HG03280 (cell line): ENCODE measurements around the gene SLC20A1.
"Not testable (repeated sequence)": the region's sequence is repeated elsewhere in the genome, so short reads cannot be mapped to it uniquely, and the experiment has no call there.

Source experiments
- ATAC-seq: cut with Tn5 transposase; IDR thresholded peaks from one replicate; pipeline ENCODE4 v1.9.1; 2021; ENCODE audit warnings: mild to moderate bottlenecking, moderate library complexity; ENCODE audit not compliant: unreplicated experiment

SLC20A1 gene, protein sequence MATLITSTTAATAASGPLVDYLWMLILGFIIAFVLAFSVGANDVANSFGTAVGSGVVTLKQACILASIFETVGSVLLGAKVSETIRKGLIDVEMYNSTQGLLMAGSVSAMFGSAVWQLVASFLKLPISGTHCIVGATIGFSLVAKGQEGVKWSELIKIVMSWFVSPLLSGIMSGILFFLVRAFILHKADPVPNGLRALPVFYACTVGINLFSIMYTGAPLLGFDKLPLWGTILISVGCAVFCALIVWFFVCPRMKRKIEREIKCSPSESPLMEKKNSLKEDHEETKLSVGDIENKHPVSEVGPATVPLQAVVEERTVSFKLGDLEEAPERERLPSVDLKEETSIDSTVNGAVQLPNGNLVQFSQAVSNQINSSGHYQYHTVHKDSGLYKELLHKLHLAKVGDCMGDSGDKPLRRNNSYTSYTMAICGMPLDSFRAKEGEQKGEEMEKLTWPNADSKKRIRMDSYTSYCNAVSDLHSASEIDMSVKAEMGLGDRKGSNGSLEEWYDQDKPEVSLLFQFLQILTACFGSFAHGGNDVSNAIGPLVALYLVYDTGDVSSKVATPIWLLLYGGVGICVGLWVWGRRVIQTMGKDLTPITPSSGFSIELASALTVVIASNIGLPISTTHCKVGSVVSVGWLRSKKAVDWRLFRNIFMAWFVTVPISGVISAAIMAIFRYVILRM

DNA sequence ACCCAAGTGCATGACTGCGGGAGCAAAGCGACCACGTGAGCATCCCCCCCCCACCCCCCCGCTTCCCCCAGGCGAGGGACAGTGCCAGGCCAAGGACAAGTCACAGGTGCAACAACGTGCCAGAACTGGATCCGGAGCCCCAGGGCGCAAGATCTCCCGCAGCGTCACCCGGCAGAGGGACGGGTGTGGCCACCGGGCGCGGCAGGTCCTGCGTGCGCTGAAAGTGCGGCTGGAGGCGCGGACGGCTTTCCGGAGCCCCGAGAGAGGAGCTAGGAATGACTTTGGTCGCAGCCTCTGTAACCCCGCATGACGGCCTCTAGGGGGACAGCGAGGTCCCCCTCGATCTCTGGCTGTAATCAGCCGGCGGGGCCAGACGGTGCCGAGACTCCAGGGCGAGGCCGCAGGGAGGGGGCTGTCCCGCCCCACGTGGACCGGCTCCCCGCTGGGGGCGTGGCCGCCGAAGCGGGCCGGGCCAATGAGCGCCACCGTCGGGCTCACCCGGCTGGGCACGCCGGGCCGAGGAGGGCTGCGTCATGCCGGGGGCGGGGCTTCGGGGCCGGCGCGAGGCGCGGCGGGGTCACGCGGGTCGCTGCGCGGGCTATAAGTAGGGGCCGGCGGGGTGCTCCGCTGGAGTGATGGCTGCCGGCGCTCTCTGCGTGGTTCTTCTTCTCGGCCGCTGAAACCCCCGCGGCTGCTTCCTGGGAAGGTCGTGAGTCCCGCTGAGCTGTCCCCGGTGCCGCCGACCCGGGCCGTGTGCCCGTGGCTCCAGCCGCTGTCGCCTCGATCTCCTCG lies at the start of gene SLC20A1:
TSS of gene SLC20A1 (plus strand) at position 630 of the 792 bp plus-strand sequence. CDS start 890 bp downstream, outside the sequence.
- ATAC-seq, result peak; percentile 89

- ATAC-seq, result no peak
Observed at GRCh38 chr2:112597537-112598322, 48.0 kb upstream of the SLC20A1 start.

DNA sequence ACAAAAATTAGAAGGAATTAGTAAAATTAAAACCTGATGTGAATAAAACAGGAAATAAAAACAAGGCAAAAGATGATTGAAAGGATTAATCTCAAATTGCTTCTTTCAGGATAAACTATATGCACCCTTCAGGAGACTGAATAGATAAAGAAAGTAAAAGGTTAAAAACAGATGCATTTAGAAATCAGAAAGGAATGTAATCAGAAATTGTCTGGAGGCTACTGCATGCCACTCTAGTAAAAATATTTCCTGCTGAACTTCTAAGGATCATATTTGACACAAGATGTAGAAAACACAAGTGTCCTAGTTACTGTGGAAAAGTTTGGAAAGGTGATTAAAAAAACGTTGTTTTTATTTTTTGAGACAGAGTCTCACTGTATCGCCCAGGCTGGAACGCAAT lies 45.1 kb upstream of the SLC20A1 start:
- ATAC-seq, result no peak

DNA sequence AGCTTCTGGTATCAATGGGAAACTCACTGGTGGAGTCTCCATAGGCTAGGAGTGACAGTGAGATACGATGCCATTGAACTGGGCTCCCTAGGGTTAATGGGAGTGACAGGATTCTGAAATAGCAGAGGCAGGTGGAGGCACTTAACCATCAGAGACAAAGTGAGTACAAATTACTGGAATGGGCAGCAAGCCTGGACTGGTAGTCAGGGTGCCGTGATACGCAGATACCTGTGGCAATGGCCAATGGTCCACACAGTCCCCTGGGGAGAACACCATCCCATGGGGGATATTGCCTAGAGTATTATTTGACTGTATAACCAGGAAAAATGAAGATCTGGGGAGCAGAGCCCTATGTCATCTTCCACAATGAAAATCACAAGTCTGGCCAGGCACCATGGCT lies 44.0 kb upstream of the SLC20A1 start:
- ATAC-seq, result no peak

GRCh38 chr2:112602917-112603316 lies 42.8 kb upstream of the SLC20A1 start:
- no peak for ATAC-seq

DNA sequence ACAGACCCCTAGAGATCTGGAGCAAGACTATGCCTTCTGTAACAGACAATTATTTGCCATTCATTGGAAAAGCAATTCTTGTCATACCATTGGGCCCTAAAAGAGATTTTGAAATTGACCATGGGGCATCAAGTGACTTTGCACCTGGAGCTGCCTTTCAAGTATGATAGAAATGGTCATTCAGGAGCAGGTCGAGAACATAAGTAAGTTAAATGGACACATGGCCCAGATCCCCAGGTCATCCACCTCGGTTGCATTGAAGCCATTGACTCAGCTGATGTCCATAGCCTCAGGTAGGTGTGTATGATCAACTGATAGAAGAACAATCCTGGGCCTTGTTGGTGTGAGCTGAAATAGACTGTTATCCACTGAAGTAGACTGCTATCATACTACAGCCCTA lies 42.0 kb upstream of the SLC20A1 start:
- no peak for ATAC-seq

GRCh38 chr2:112604952-112605351 lies 40.8 kb upstream of the SLC20A1 start:
- no peak for ATAC-seq

DNA sequence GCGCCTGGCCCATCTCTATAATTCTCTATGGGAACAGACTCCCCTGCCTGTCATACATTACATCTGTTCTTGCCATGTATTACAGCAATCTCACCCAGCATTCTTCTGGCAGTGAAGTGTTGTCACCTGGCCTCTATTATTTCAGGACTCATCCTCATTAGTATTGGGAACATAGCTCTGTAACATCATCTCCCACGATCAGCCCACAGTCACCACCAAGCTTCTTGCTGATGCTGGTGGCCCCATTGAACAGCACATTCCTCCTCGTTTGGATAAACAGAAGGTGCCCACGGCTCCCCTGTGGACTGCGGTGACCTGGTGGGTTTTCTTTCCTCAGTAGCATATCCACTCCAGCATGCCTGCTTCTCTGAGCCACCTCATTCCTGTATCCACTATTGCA lies 39.8 kb upstream of the SLC20A1 start:
- ATAC-seq, result no peak

DNA sequence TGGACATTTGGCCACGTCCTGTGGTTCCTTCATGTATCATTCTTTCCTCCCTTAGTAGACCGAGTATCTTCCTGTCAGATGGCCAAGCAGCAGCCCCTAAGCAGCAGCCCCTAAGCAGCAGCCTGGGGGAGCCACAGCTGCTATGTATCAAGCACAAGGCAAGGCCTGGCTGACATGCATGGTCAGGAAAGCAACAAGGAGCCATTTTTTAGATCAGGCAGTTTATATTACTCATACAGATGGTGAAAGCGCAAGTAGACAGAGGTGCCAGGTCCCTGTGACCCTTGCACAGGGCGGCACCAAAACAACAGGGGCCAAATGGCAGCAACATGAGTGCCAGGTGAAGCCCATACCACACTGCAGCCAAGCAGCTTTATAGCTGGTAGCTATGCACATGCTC lies 39.2 kb upstream of the SLC20A1 start:
- ATAC-seq, result no peak

- no peak for ATAC-seq
Observed at GRCh38 chr2:112607680-112608438, 37.9 kb upstream of the SLC20A1 start.

- ATAC-seq, result not testable (repeated sequence)
Observed at GRCh38 chr2:112609320-112609719, 36.4 kb upstream of the SLC20A1 start.

- ATAC-seq, result not testable (repeated sequence)
Observed at GRCh38 chr2:112612283-112612682, 33.5 kb upstream of the SLC20A1 start.

DNA sequence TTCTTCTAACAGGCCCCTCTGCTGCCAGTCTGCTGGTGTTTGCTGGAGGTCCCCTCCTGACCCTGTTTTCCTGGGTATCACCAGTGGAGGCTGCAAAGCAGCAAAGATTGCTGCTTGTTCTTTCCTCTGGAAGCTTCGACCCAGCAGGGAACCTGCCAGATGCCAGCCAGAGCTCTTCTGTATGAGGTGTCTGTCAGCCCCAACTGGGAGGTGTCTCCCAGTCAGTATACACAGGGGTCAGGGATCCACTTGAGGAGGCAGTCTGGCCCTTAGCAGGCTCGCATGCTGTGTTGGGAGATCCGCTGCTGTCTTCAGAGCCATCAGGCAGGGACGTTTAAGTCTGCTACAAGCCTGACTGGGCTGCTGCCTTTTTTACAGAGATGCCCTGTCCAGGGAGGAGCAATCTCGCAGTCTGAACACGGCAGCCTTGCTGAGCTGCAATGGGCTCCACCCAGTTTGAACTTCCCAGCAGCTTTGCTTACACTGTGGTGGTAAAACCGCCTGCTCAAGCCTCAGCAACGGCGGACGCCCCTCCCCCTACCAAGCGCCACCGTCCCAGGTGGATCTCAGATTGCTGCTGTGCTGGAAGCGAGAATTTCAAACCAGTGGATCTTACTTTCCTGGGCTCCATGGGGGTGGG lies 31.4 kb upstream of the SLC20A1 start:
- no peak for ATAC-seq

DNA sequence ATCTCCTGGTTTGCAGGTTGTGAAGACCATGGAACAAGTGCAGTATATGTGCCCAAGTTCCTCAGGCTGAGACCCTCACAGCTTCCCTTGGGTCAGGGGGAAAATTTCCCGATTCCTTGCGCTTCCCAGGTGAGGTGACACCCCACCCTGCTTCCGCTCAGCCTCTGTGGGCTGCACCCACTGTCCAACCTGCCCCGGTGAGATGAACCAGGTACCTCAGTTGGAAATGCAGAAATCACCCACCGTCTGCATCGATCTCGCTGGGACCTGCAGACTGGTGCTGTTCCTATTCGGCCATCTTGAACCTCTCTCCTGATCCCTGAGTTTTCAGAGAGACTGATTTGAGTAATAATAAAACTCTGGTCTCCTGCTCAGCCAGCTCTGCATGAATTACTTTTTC lies 30.7 kb upstream of the SLC20A1 start:
- no peak for ATAC-seq

DNA sequence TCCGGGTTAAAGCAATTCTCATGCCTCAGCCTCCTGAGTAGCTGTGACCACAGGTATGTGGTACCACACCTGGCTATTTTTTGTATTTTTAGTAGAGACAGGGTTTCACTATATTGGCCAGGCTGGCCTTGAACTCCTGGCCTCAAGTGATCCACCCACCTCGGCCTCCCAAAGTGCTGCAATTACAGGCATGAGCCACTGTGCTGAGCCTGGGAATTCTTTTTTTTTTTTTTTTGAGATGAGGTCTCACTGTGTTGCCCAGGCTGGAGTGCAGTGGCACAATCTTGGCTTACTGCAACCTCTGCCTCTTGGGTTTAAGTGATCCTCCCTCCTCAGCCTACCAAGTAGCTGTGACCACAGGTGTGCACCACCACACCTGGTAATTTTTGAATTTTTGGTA lies 29.9 kb upstream of the SLC20A1 start:
- not testable (repeated sequence) for ATAC-seq

- ATAC-seq, result no peak
Observed at GRCh38 chr2:112618383-112618782, 27.4 kb upstream of the SLC20A1 start.

- ATAC-seq, result no peak
Observed at GRCh38 chr2:112621790-112622527, 23.8 kb upstream of the SLC20A1 start.

GRCh38 chr2:112622528-112622849 lies 23.2 kb upstream of the SLC20A1 start:
- ATAC-seq, result no peak
